Measurements from ENCODE around the gene FOXJ1.

Gene FOXJ1

GRCh38 chr17:76090517-76091129, 50.4 kb downstream of the FOXJ1 start:
- no peak for DNase-seq

GRCh38 chr17:76089680-76090516, 51.1 kb downstream of the FOXJ1 start:
- DNase-seq = no peak

GRCh38 chr17:76088868-76089576, 52.0 kb downstream of the FOXJ1 start:
- DNase-seq = no peak

GRCh38 chr17:76088041-76088867, 52.8 kb downstream of the FOXJ1 start:
- no peak for DNase-seq

- DNase-seq = no peak
Observed at GRCh38 chr17:76087531-76087930, 53.5 kb downstream of the FOXJ1 start.

- DNase-seq = no peak
Observed at GRCh38 chr17:76086384-76086783, 54.7 kb downstream of the FOXJ1 start.

Measured in T-helper 2 cell (primary cell).